CD4-positive, alpha-beta T cell treated with Interleukin-4 for 4 hours (primary cell): Measurements from ENCODE around the gene S100A8.
"Not testable (repeated sequence)": the region's sequence is repeated elsewhere in the genome, so short reads cannot be mapped to it uniquely, and the experiment has no call there.

Source experiments
- DNase-seq: peaks from one replicate; pipeline ENCODE4 v3.0.0-alpha.2; 2020

The S100A8 gene

GRCh38 chr1:153360592-153361479, 30.0 kb downstream of the S100A8 start:
- no peak for DNase-seq

GRCh38 chr1:153360190-153360589, 30.7 kb downstream of the S100A8 start:
- DNase-seq: no peak

GRCh38 chr1:153359241-153359640, 31.6 kb downstream of the S100A8 start:
- DNase-seq: no peak

GRCh38 chr1:153358691-153358975, 32.2 kb downstream of the S100A8 start:
- no peak for DNase-seq

GRCh38 chr1:153357853-153358690, 32.8 kb downstream of the S100A8 start, which contains the start of gene S100A9:
S100A9 (plus strand) TSS chr1:153357854; CDS start chr1:153358284, 430 bp downstream.
- DNase-seq: no peak

- DNase-seq: peak; percentile 12
Observed at GRCh38 chr1:153357076-153357852, 33.6 kb downstream of the S100A8 start.

GRCh38 chr1:153356392-153357075, 34.3 kb downstream of the S100A8 start:
- DNase-seq: no peak

- DNase-seq: peak; percentile 22
Observed at GRCh38 chr1:153355445-153356071, 35.3 kb downstream of the S100A8 start.

- no peak for DNase-seq
Observed at GRCh38 chr1:153354515-153355193, 36.2 kb downstream of the S100A8 start.

GRCh38 chr1:153353226-153353947, 37.5 kb downstream of the S100A8 start:
- no peak for DNase-seq

- DNase-seq: peak; percentile 66
Observed at GRCh38 chr1:153352523-153352922, 38.4 kb downstream of the S100A8 start.

GRCh38 chr1:153350321-153350957, 40.4 kb downstream of the S100A8 start:
- no peak for DNase-seq

GRCh38 chr1:153349363-153350320, 41.2 kb downstream of the S100A8 start:
- no peak for DNase-seq

- DNase-seq: no peak
Observed at GRCh38 chr1:153348511-153349362, 42.1 kb downstream of the S100A8 start, which contains the start of gene PGLYRP4. PGLYRP4 (minus strand) TSS chr1:153348841; CDS start chr1:153347932, 909 bp downstream.

- DNase-seq: no peak
Observed at GRCh38 chr1:153347856-153348255, 43.0 kb downstream of the S100A8 start.

GRCh38 chr1:153347049-153347448, 43.8 kb downstream of the S100A8 start:
- not testable (repeated sequence) for DNase-seq

- DNase-seq: no peak
Observed at GRCh38 chr1:153346077-153346723, 44.7 kb downstream of the S100A8 start.
